HL-60 (cell line): ENCODE measurements around the gene RNF14.
A peak's percentile ranks its signal among the peaks of the same experiment; 100 is the strongest.

Experiments used
- DNase-seq, 2 experiments: peaks; one replicate each; pipeline ENCODE4 v3.0.0-alpha.2; 2010 to 2020; ENCODE audit warnings: low read depth in 1 of 2, low spot score in 1 of 2
- H3K27ac ChIP-seq: fragments of 250-450 bp; sonication (Bioruptor Pico); replicated peaks from 2 replicates; pipeline ENCODE4 v1.5.1; 2020; ENCODE audit warnings: mild to moderate bottlenecking, moderate library complexity
- H3K27me3 ChIP-seq: fragments of 250-450 bp; sonication (Bioruptor Pico); 2 replicates; pipeline ENCODE4 v1.5.1; 2021; ENCODE audit warnings: mild to moderate bottlenecking, moderate library complexity; ENCODE audit not compliant: insufficient read depth, poor library complexity, severe bottlenecking
- H3K4me3 ChIP-seq: replicated peaks from 2 replicates; pipeline ENCODE4 v1.5.1; 2011; ENCODE audit warnings: mild to moderate bottlenecking, control low read depth, low read length; ENCODE audit not compliant: insufficient read depth
- CTCF ChIP-seq: IDR thresholded peaks from one replicate; pipeline ENCODE4 v1.5.1; 2011; ENCODE audit warnings: low read length, control low read depth, inconsistent platforms; ENCODE audit not compliant: insufficient read depth
- GABPA ChIP-seq: IDR thresholded peaks from 2 replicates; pipeline ENCODE4 v1.6.1; 2012; ENCODE audit warnings: low read depth
- POLR2AphosphoS5 ChIP-seq: IDR thresholded peaks from 2 replicates; pipeline ENCODE4 v1.6.1; 2012; ENCODE audit warnings: low read depth
- SPI1 ChIP-seq: IDR thresholded peaks from 2 replicates; pipeline ENCODE4 v1.6.1; 2012; ENCODE audit warnings: low read depth, mild to moderate bottlenecking, borderline replicate concordance
- TF ChIP-seq, protein P1 (sequence below): IDR thresholded peaks from 2 replicates; pipeline ENCODE4 v1.6.1; 2012; ENCODE audit warnings: low read depth; ENCODE audit not compliant: insufficient replicate concordance

RNF14 gene

GRCh38 chr5:142008813-142009212 is 39.9 kb downstream of the RNF14 start:
- H3K27me3 ChIP-seq, result no peaks in the 10 kb centered on the region
- H3K4me3 ChIP-seq, result no peak overlapping the region
- TF ChIP-seq, protein P1, sequence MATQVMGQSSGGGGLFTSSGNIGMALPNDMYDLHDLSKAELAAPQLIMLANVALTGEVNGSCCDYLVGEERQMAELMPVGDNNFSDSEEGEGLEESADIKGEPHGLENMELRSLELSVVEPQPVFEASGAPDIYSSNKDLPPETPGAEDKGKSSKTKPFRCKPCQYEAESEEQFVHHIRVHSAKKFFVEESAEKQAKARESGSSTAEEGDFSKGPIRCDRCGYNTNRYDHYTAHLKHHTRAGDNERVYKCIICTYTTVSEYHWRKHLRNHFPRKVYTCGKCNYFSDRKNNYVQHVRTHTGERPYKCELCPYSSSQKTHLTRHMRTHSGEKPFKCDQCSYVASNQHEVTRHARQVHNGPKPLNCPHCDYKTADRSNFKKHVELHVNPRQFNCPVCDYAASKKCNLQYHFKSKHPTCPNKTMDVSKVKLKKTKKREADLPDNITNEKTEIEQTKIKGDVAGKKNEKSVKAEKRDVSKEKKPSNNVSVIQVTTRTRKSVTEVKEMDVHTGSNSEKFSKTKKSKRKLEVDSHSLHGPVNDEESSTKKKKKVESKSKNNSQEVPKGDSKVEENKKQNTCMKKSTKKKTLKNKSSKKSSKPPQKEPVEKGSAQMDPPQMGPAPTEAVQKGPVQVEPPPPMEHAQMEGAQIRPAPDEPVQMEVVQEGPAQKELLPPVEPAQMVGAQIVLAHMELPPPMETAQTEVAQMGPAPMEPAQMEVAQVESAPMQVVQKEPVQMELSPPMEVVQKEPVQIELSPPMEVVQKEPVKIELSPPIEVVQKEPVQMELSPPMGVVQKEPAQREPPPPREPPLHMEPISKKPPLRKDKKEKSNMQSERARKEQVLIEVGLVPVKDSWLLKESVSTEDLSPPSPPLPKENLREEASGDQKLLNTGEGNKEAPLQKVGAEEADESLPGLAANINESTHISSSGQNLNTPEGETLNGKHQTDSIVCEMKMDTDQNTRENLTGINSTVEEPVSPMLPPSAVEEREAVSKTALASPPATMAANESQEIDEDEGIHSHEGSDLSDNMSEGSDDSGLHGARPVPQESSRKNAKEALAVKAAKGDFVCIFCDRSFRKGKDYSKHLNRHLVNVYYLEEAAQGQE, result no peak
- TF ChIP-seq SPI1 (no peak), CTCF (no peak), POLR2AphosphoS5 (no peak), GABPA (no peak)
- DNase-seq, result no peak
- no peak overlapping the region for H3K27ac ChIP-seq

- DNase-seq, result no peak
- no peak overlapping the region for H3K4me3 ChIP-seq
- H3K27ac ChIP-seq, result no peak overlapping the region
- TF ChIP-seq GABPA, result no peak
- no peak for TF ChIP-seq CTCF
- TF ChIP-seq POLR2AphosphoS5, result no peak
- TF ChIP-seq SPI1, result no peak
- TF ChIP-seq, protein P1, result no peak
- H3K27me3 ChIP-seq, result no peaks in the 10 kb centered on the region
These were observed 41.0 kb downstream of the RNF14 start for GRCh38 chr5:142009886-142010285.

DNA sequence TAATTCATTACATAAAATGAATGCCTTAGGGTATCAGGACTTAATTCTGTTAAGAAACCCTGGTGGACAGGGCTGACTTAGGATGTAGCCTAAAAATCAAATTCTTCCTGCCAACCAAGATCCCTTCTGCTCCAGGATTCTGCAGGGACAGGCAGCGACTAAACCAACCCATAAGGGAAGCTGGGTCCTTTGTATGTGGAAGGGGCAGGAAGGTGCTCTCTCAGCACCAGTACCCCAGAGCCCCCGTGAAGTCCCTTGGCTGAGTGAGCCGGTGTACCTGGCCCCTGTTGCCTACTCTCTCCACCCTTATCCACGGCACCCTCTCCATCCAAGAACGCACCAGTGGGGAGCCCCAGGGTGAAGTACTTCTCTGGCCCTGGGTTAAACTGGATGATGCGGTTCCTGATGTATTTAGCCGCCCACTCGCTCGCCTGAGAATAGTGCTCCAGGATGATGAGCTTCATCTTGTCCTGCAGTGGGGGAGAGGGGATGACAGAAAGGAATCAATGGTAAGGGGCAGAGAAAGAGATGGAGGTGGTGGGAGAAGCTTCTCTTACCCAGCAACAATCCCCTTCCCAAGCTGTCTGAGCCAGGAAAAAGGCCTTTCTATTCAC is 42.8 kb downstream of the RNF14 start:
- Histone ChIP-seq H3K27ac (no peak overlapping the region), H3K4me3 (no peak overlapping the region), H3K27me3 (no peaks in the 10 kb centered on the region)
- no peak for DNase-seq
- no peak for TF ChIP-seq CTCF

DNA sequence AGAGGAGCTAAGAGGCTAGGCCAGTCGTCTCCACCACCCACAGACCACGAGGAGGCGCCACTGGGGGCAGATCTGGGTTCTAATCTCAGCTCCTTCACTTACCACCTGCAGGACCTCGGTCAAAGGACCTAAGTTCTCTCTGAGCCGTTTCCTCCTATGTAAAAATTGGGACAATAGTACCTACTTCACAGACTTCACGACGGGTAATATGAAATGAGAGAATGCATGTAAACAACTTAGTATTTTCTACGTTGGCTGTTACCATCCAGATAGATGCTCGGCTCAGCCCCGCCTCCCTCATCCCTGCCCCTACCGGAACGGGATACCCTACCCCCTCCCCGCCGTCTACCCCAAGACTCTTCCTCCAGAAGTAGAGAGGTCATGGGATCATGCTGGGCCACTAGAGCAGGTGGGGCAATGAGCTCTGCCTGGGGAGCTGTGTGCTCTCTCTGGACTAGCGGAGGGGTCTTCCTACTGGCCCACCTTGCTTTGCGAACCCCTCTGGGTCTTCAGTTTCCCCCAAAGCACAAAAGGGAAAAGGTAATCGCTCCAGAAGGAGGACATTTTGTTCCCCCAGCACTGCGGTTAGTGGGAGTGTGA is 43.4 kb downstream of the RNF14 start:
- H3K27me3 ChIP-seq, result no peaks in the 10 kb centered on the region
- DNase-seq, result peak in 1 of 2 experiments; percentile 57
- H3K27ac ChIP-seq, result peak overlapping the region; percentile 89
- TF ChIP-seq CTCF, result peak; percentile 36
- TF ChIP-seq, protein P1, result no peak
- H3K4me3 ChIP-seq, result peak overlapping the region; percentile 58
